GM21515 (cell line): Measurements from ENCODE around the gene ANKS6.

Experiments
- ATAC-seq: cut with Tn5 transposase; IDR thresholded peaks from one replicate; pipeline ENCODE4 v1.9.1; 2021; ENCODE audit not compliant: unreplicated experiment

ANKS6 gene

GRCh38 chr9:98796364-98797101, at the start of gene ANKS6:
TSS of gene ANKS6 (minus strand) at chr9:98796555. CDS start at chr9:98796491, 64 bp downstream.
- ATAC-seq = peak; percentile 89

GRCh38 chr9:98846081-98846480, 49.7 kb upstream of the ANKS6 start:
- ATAC-seq = no peak

- ATAC-seq = no peak
Observed at GRCh38 chr9:98842510-98842909, 46.2 kb upstream of the ANKS6 start.

GRCh38 chr9:98839724-98840123, 43.4 kb upstream of the ANKS6 start:
- no peak for ATAC-seq

GRCh38 chr9:98838868-98839565, 42.7 kb upstream of the ANKS6 start:
- ATAC-seq = no peak

- ATAC-seq = no peak
Observed at GRCh38 chr9:98838155-98838867, 42.0 kb upstream of the ANKS6 start.

GRCh38 chr9:98837516-98837915, 41.2 kb upstream of the ANKS6 start:
- no peak for ATAC-seq

- no peak for ATAC-seq
Observed at GRCh38 chr9:98836206-98836605, 39.9 kb upstream of the ANKS6 start.

GRCh38 chr9:98834386-98834785, 38.0 kb upstream of the ANKS6 start:
- ATAC-seq = no peak

GRCh38 chr9:98833090-98833956, 37.0 kb upstream of the ANKS6 start:
- ATAC-seq = no peak

GRCh38 chr9:98832768-98833089, 36.4 kb upstream of the ANKS6 start:
- no peak for ATAC-seq

- ATAC-seq = no peak
Observed at GRCh38 chr9:98831696-98832095, 35.3 kb upstream of the ANKS6 start.

- no peak for ATAC-seq
Observed at GRCh38 chr9:98830554-98830953, 34.2 kb upstream of the ANKS6 start.

- no peak for ATAC-seq
Observed at GRCh38 chr9:98829766-98830165, 33.4 kb upstream of the ANKS6 start.

- ATAC-seq = no peak
Observed at GRCh38 chr9:98826716-98827115, 30.4 kb upstream of the ANKS6 start.

- ATAC-seq = no peak
Observed at GRCh38 chr9:98825414-98825813, 29.1 kb upstream of the ANKS6 start.

GRCh38 chr9:98823666-98824334, 27.4 kb upstream of the ANKS6 start:
- ATAC-seq = no peak

GRCh38 chr9:98822661-98823060, 26.3 kb upstream of the ANKS6 start:
- ATAC-seq = no peak

- ATAC-seq = no peak
Observed at GRCh38 chr9:98821831-98822230, 25.5 kb upstream of the ANKS6 start.

- no peak for ATAC-seq
Observed at GRCh38 chr9:98819231-98819630, 22.9 kb upstream of the ANKS6 start.

GRCh38 chr9:98818764-98819163, 22.4 kb upstream of the ANKS6 start:
- no peak for ATAC-seq
